Measurements from ENCODE around the gene WFDC5. TPM values are rescaled to one million over a fixed set of nuclear protein-coding genes. Genes with fewer than 3 reads are reported as not detected.
A peak's percentile ranks its signal among the peaks of the same experiment; 100 is the strongest.

Gene WFDC5
- total and polyA plus RNA-seq, 2 donors (not counting 3 experiments of a cell fraction or from before 2014, with no cell fraction given), result not detected

- Histone ChIP-seq H3K9me3 (replicated peaks; ENCODE audit: control insufficient read depth, insufficient read depth, low read length) (no peaks in the 10 kb centered on the region), H3K4me3 (replicated peaks in 1 of 3; ENCODE audit: insufficient read depth in 1 of 3, low read depth in 1 of 3, low read length in 3 of 3) (no peak overlapping the region), H2AFZ (ENCODE audit: low read depth, low read length) (peak overlapping the region; percentile 37), H4K20me1 (replicated peaks; ENCODE audit: control insufficient read depth, extremely low read depth, insufficient read depth, low read length) (no peaks in the 10 kb centered on the region), H3K9me1 (replicated peaks; ENCODE audit: control insufficient read depth, extremely low read depth, insufficient read depth, low read length) (no peaks in the 10 kb centered on the region), H3K4me2 (ENCODE audit: insufficient read depth, low read length) (peak overlapping the region; percentile 19), H3K4me1 (ENCODE audit: control insufficient read depth, extremely low read depth, insufficient read depth, low read length) (peaks cover 3% of the 10 kb centered on the region), H3K27ac (ENCODE audit: insufficient read depth, low read depth, low read length) (no peak overlapping the region), H3K9ac (replicated peaks; ENCODE audit: extremely low read depth, insufficient read depth, low read length) (no peak overlapping the region), H3K27me3 (ENCODE audit: control insufficient read depth in 2 of 2, insufficient read depth in 2 of 2, low read length in 2 of 2) (peaks cover 21 to 29% of the 10 kb centered on the region in 2 experiments), H3K79me2 (ENCODE audit: control insufficient read depth, insufficient read depth, low read length) (no peaks in the 10 kb centered on the region), H3K36me3 (ENCODE audit: control insufficient read depth in 2 of 2, extremely low read depth in 1 of 2, insufficient read depth in 2 of 2, low read length in 2 of 2) (no peaks in the 10 kb centered on the region)
- no peak for TF ChIP-seq FOS (IDR thresholded peaks at IDR 0.05; ENCODE audit: borderline replicate concordance, insufficient read depth, low read length)
- no peak for TF ChIP-seq POLR2A (IDR thresholded peaks at IDR 0.05; ENCODE audit: low read depth, low read length)
- no peak for TF ChIP-seq POLR2AphosphoS5 (IDR thresholded peaks at IDR 0.05; ENCODE audit: insufficient read depth, low read depth, low read length)
- TF ChIP-seq GATA2 (IDR thresholded peaks at IDR 0.05; ENCODE audit: insufficient read depth, insufficient read length, low read depth, low read length), result no peak
- TF ChIP-seq EZH2 (IDR thresholded peaks at IDR 0.05; ENCODE audit: borderline replicate concordance, low read depth, low read length, severe bottlenecking), result no peak
- TF ChIP-seq MAX (IDR thresholded peaks at IDR 0.05; ENCODE audit: insufficient read depth, insufficient read length), result no peak
- no peak for TF ChIP-seq CTCF (IDR thresholded peaks at IDR 0.05; ENCODE audit: extremely low read depth in 1 of 2, insufficient read depth in 1 of 2, low read depth in 1 of 2, low read length in 2 of 2)
- no peak for TF ChIP-seq JUN (IDR thresholded peaks at IDR 0.05; ENCODE audit: borderline replicate concordance, insufficient read depth, insufficient read length, low read depth)
- no peak for TF ChIP-seq MYC (IDR thresholded peaks at IDR 0.05; ENCODE audit: low read depth, low read length)
- ChIA-PET POLR2A (no interaction called here), CTCF (interaction anchor here (1.5 to 12.2 kb wide), 5 partner anchors 8 to 670 kb away, joined by 3 to 411 read pairs (median 132); no protein-coding TSS in a partner anchor)
- intact Hi-C loops (cut with micrococcal nuclease), result no loop called here
- no peak for DNase-seq (ENCODE audit: low read depth, low spot score)
- dilution Hi-C loops (cut with MboI; ENCODE audit: extremely low pct_ligation_motif_present, low sequenced_read_pairs), result no loop called here
- FAIRE-seq, result no peak
- BruUV-seq (replicated peaks), result no TSS peak
Observed at GRCh38 chr20:45101333-45101850, 13.6 kb downstream of the WFDC5 start.
